Caco-2 (cell line): ENCODE measurements around the gene FAM167B. TPM values are rescaled to one million over a fixed set of nuclear protein-coding genes. Genes with fewer than 3 reads are reported as not detected.
A peak's percentile ranks its signal among the peaks of the same experiment; 100 is the strongest.

Source experiments
- BruUV-seq: library from RNA; stranded (reverse); fragments of 400-500 nt; replicated peaks from 2 replicates; lab custom pipeline; 2021; lab: Mats Ljungman, UMichigan
- CTCF ChIA-PET: fragments of 300-600 bp; sonication (Branson Sonifier 250); formaldehyde crosslinking; loops from one replicate; lab custom pipeline; 2022; ENCODE audit warnings: antibody characterized with exemption; lab: Charles Lee
- POLR2A ChIA-PET: fragments of 300-600 bp; sonication (Branson Sonifier 250); formaldehyde crosslinking; loops from one replicate; lab custom pipeline; 2022; ENCODE audit warnings: antibody characterized with exemption; lab: Charles Lee
- DNase-seq, 2 experiments: peaks; one replicate each; pipeline versions ENCODE4 v3.0.0 to v3.0.0-alpha.2; 2020 to 2022
- H3K27me3 ChIP-seq: replicated peaks from 2 replicates; pipeline ENCODE4 v1.6.0; 2011; ENCODE audit warnings: low read length; ENCODE audit not compliant: control insufficient read depth, insufficient read depth
- H3K36me3 ChIP-seq: 2 replicates; pipeline ENCODE4 v1.5.1; 2011; ENCODE audit warnings: low read length; ENCODE audit not compliant: control insufficient read depth, insufficient read depth
- H3K4me1 ChIP-seq: fragments of 250-450 bp; sonication (Bioruptor Pico); 2 replicates; pipeline ENCODE4 v1.5.1; 2020; ENCODE audit warnings: mild to moderate bottlenecking
- H3K4me3 ChIP-seq: 2 replicates; pipeline ENCODE4 v1.5.1; 2011; ENCODE audit warnings: low read depth, mild to moderate bottlenecking, control low read depth, low read length
- H3K9me3 ChIP-seq: fragments of 250-450 bp; sonication (Bioruptor Pico); 2 replicates; pipeline ENCODE4 v1.5.1; 2020; ENCODE audit warnings: mild to moderate bottlenecking, moderate library complexity
- H3K27ac Mint-ChIP-seq: one replicate; pipeline ENCODE4 v1.8.0; 2022; ENCODE audit warnings: mixed read lengths; ENCODE audit not compliant: unreplicated experiment
- H3K27me3 Mint-ChIP-seq: one replicate; pipeline ENCODE4 v1.8.0; 2022; ENCODE audit warnings: mixed read lengths; ENCODE audit not compliant: insufficient read depth, unreplicated experiment
- H3K36me3 Mint-ChIP-seq: one replicate; pipeline ENCODE4 v1.8.0; 2022; ENCODE audit warnings: mild to moderate bottlenecking, mixed read lengths; ENCODE audit not compliant: insufficient read depth, unreplicated experiment
- H3K4me1 Mint-ChIP-seq: one replicate; pipeline ENCODE4 v1.8.0; 2022; ENCODE audit warnings: low read depth, mixed read lengths; ENCODE audit not compliant: unreplicated experiment
- H3K4me3 Mint-ChIP-seq: one replicate; pipeline ENCODE4 v1.8.0; 2022; ENCODE audit warnings: mild to moderate bottlenecking, moderate library complexity, mixed read lengths; ENCODE audit not compliant: unreplicated experiment
- H3K9me3 Mint-ChIP-seq: one replicate; pipeline ENCODE4 v1.8.0; 2022; ENCODE audit warnings: mixed read lengths; ENCODE audit not compliant: unreplicated experiment
- intact Hi-C: fragments of 100-400 bp; cut with micrococcal nuclease; formaldehyde crosslinking; loops from one replicate; pipeline ENCODE4 v1.10.0; 2022; ENCODE audit not compliant: unreplicated experiment
- total RNA-seq: library from RNA; stranded (reverse); gene quantifications from 2 replicates; pipeline ENCODE4 v1.2.3, GENCODE V29; 2022
- TF ChIP-seq, protein P1 (sequence below), 2 experiments: fragments of 200-600 bp in 1 of 2; IDR thresholded peaks; 1 replicate in 1 of 2; 2 replicates in 1 of 2; pipeline versions ENCODE4 v1.5.1 to v1.8.0; 2011 to 2022; ENCODE audit warnings: antibody characterized with exemption in 1 of 2, control low read depth in 1 of 2, inconsistent platforms in 1 of 2, low read depth in 1 of 2, low read length in 1 of 2, mild to moderate bottlenecking in 1 of 2, moderate library complexity in 1 of 2; ENCODE audit not compliant: insufficient read depth in 1 of 2, severe bottlenecking in 1 of 2, unreplicated experiment in 1 of 2

FAM167B gene
- total RNA-seq, 1 experiment from 2014 or later, result 0.34 TPM

DNA sequence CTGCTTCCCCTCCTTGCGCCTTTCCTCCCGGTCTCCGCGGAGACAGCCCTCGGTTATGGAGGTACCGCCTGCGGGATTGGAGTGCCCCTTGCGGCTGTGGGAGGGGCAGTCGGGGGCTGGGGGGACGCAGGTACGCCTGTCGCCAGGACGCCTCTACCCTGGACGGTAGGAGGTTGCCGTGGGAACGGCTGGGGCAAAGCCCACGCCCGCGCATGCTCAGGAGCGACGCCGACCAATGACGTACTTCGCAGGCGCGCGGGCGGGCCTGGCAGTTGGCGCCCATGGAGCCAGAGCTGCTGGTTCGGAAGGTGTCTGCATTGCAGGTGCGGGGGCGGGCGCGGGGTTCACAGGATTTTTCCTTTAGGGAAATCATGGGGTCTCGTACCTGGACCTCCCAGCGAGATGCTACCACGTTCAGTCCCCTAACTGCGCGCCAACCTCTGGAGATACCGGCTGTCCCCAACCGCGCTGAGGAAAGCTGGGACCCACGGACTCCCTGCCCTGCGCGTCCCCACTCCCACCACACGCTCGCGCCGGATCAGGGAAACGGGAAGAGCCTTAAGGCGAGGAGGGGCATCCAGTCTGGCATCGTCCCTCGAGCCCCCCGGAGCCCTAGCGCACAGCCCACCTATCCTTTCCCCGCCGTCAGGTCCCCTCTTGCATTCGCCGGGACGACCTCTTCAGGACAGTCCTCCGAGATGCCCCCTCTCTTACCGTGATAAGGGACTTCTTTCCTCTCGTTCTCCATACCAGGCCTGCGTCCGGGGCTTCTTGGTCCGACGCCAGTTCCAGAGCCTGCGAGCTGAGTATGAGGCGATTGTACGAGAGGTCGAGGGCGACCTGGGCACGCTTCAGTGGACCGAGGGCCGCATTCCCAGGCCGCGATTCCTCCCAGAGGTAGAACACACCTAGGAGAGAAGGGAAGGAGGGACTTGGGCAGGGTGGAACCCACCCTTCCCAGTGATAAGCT lies 41.3 kb upstream of the FAM167B start, which contains the start of gene IQCC:
Gene IQCC, plus strand, starts transcription at position 271 of the 970 bp plus-strand sequence. Its CDS starts 11 bp downstream, at position 282.
- BruUV-seq, result TSS peak; percentile 70
- no peaks in the 10 kb centered on the region for H3K4me1 Mint-ChIP-seq
- peak; percentile 89 to 91 for DNase-seq

DNA sequence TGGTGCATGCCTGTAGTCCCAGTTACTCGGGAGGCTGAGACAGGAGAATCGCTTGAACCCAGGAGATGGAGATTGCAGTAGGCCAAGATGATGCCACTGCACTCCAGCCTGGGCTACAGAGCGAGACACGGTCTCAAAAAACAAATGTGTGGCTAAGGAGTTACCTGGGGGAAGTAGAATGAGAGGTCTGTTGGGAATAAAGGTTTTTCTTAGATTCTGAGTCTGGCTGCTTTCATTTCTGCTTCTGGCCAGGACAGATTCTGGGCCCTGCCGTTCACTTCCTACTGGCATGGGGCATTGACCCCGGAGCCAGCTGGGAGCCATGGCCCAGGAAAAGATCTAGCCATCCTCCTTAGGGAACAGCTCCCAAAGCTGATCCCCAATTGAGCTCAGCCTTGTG lies 38.6 kb upstream of the FAM167B start:
- TF ChIP-seq, protein P1, sequence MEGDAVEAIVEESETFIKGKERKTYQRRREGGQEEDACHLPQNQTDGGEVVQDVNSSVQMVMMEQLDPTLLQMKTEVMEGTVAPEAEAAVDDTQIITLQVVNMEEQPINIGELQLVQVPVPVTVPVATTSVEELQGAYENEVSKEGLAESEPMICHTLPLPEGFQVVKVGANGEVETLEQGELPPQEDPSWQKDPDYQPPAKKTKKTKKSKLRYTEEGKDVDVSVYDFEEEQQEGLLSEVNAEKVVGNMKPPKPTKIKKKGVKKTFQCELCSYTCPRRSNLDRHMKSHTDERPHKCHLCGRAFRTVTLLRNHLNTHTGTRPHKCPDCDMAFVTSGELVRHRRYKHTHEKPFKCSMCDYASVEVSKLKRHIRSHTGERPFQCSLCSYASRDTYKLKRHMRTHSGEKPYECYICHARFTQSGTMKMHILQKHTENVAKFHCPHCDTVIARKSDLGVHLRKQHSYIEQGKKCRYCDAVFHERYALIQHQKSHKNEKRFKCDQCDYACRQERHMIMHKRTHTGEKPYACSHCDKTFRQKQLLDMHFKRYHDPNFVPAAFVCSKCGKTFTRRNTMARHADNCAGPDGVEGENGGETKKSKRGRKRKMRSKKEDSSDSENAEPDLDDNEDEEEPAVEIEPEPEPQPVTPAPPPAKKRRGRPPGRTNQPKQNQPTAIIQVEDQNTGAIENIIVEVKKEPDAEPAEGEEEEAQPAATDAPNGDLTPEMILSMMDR (IDR thresholded peaks at IDR 0.05; ENCODE audit: insufficient read depth in 1 of 2, low read depth in 1 of 2, low read length in 1 of 2, severe bottlenecking in 1 of 2, unreplicated experiment in 1 of 2), result no peak
- no peak overlapping the region for H3K27ac Mint-ChIP-seq

More for the DNA sequence above, 41.3 kb upstream of the FAM167B start, which contains the start of gene IQCC:
- TF ChIP-seq, protein P1 (IDR thresholded peaks at IDR 0.05; ENCODE audit: insufficient read depth in 1 of 2, low read depth in 1 of 2, low read length in 1 of 2, severe bottlenecking in 1 of 2, unreplicated experiment in 1 of 2), result peak; percentile 9 to 28
- H3K27me3 ChIP-seq, result no peaks in the 10 kb centered on the region
- H3K36me3 ChIP-seq, result no peaks in the 10 kb centered on the region
- no peaks in the 10 kb centered on the region for H3K9me3 Mint-ChIP-seq
- ChIA-PET CTCF (interaction anchor here (1.6 kb wide), 1 partner anchor 10 kb away, joined by 5 read pairs; no protein-coding TSS in a partner anchor), POLR2A (interaction anchor here (0.7 to 0.8 kb wide), 2 partner anchors 10 to 27 kb away, joined by 3 to 4 read pairs; partner anchors contain the start of gene TXLNA)
- H3K4me3 Mint-ChIP-seq, result peak within 1 kb of the TSS; percentile 90
- H3K27ac Mint-ChIP-seq, result peak within 1 kb of the TSS; percentile 89
- no peaks in the 10 kb centered on the region for H3K27me3 Mint-ChIP-seq
- H3K36me3 Mint-ChIP-seq, result peaks cover 23% of the 10 kb centered on the region
- intact Hi-C loops, result no loop called here
- H3K4me1 ChIP-seq, result peaks cover 4% of the 10 kb centered on the region; the same call in 1 of the 2 replicates
- no peaks in the 10 kb centered on the region for H3K9me3 ChIP-seq
- H3K4me3 ChIP-seq, result peak within 1 kb of the TSS; percentile 68

DNA sequence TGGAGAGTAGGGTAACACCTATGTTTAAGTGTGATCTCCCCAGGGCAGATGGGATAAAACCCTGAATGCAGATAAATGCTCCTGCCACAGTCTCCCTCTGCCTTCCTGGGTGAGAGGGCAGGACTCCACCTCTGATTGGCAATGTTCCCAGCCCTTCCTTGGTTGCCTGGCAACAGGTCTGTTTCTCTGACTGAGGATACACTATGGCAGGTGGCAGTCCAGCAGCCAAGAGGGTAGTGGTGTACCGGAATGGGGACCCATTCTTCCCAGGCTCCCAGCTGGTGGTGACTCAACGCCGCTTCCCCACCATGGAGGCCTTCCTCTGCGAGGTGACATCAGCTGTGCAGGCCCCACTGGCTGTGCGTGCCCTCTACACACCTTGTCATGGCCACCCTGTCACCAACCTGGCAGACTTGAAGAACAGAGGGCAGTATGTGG lies 38.1 kb upstream of the FAM167B start, which contains the start of gene DCDC2B:
Gene DCDC2B, plus strand, starts transcription at position 199 of the 438 bp plus-strand sequence. Its CDS starts 5 bp downstream, at position 204.
- BruUV-seq, result no TSS peak
- Mint-ChIP-seq H3K4me1 (no peaks in the 10 kb centered on the region), H3K36me3 (peaks cover 16% of the 10 kb centered on the region), H3K27me3 (no peaks in the 10 kb centered on the region), H3K27ac (no peak within 1 kb of the TSS), H3K4me3 (no peak within 1 kb of the TSS), H3K9me3 (no peaks in the 10 kb centered on the region)
- Histone ChIP-seq H3K36me3 (no peaks in the 10 kb centered on the region), H3K4me1 (no peaks in the 10 kb centered on the region), H3K4me3 (no peak within 1 kb of the TSS), H3K9me3 (no peaks in the 10 kb centered on the region), H3K27me3 (no peaks in the 10 kb centered on the region)
- no peak for DNase-seq
- intact Hi-C loops, result no loop called here
- TF ChIP-seq, protein P1 (IDR thresholded peaks at IDR 0.05; ENCODE audit: insufficient read depth in 1 of 2, low read depth in 1 of 2, low read length in 1 of 2, severe bottlenecking in 1 of 2, unreplicated experiment in 1 of 2), result no peak
- ChIA-PET POLR2A (no interaction called here), CTCF (no interaction called here)

More for the DNA sequence above, 38.6 kb upstream of the FAM167B start:
- no peaks in the 10 kb centered on the region for H3K9me3 ChIP-seq
- no peak overlapping the region for H3K4me3 ChIP-seq
- POLR2A ChIA-PET, result no interaction called here
- intact Hi-C loops, result no loop called here
- no peaks in the 10 kb centered on the region for H3K4me1 ChIP-seq
- no peaks in the 10 kb centered on the region for H3K9me3 Mint-ChIP-seq
- no peaks in the 10 kb centered on the region for H3K4me1 Mint-ChIP-seq
- no peak overlapping the region for H3K4me3 Mint-ChIP-seq
- no peak for DNase-seq
- CTCF ChIA-PET, result no interaction called here
- no peaks in the 10 kb centered on the region for H3K27me3 ChIP-seq
- BruUV-seq, result no TSS peak
- no peaks in the 10 kb centered on the region for H3K36me3 ChIP-seq
- H3K36me3 Mint-ChIP-seq, result peaks cover 16% of the 10 kb centered on the region
- H3K27me3 Mint-ChIP-seq, result no peaks in the 10 kb centered on the region
